Panc1 (cell line): ENCODE measurements around the gene STRA6. TPM values are rescaled to one million over a fixed set of nuclear protein-coding genes. Genes with fewer than 3 reads are reported as not detected.

ENCODE experiments used
- ATAC-seq: fragments of 200-7000 bp; cut with Tn5 transposase; 2 replicates; pipeline ENCODE4 v1.9.1; 2020; ENCODE audit warnings: mild to moderate bottlenecking, moderate library complexity
- BruUV-seq: library from RNA; stranded (reverse); fragments of 400-500 nt; replicated peaks from 2 replicates; lab custom pipeline; 2021; lab: Mats Ljungman, UMichigan
- CTCF ChIA-PET: fragments of 300-600 bp; sonication (Branson Sonifier 250); formaldehyde crosslinking; loops from one replicate; lab custom pipeline; 2022; ENCODE audit warnings: antibody characterized with exemption; lab: Charles Lee
- POLR2A ChIA-PET: fragments of 300-600 bp; sonication (Branson Sonifier 250); formaldehyde crosslinking; loops from one replicate; lab custom pipeline; 2022; ENCODE audit warnings: antibody characterized with exemption; lab: Charles Lee
- DNase-seq: peaks from one replicate; pipeline ENCODE4 v3.0.0-alpha.2; 2010; ENCODE audit warnings: low read depth, low spot score
- H3K27ac ChIP-seq: 2 replicates; pipeline ENCODE4 v1.5.1; 2011; ENCODE audit warnings: mild to moderate bottlenecking, low read length, inconsistent platforms
- H3K27me3 ChIP-seq: fragments of 200-500 bp; sonication (Bioruptor generic); 2 replicates; pipeline ENCODE4 v1.6.0; 2014; ENCODE audit warnings: low read length, inconsistent platforms; ENCODE audit not compliant: control insufficient read depth, insufficient read depth
- H3K36me3 ChIP-seq: fragments of 200-500 bp; sonication (Bioruptor generic); 2 replicates; pipeline ENCODE4 v1.5.1; 2014; ENCODE audit warnings: inconsistent platforms, mild to moderate bottlenecking, low read length, moderate library complexity; ENCODE audit not compliant: control insufficient read depth, insufficient read depth
- H3K4me1 ChIP-seq: 2 replicates; pipeline ENCODE4 v1.5.1; 2011; ENCODE audit warnings: inconsistent platforms, mild to moderate bottlenecking, low read length, moderate library complexity; ENCODE audit not compliant: control insufficient read depth, insufficient read depth
- H3K4me3 ChIP-seq, 2 experiments: 2 replicates each; pipeline ENCODE4 v1.5.1; 2011 to 2012; ENCODE audit warnings: low read depth in 2 of 2, low read length in 2 of 2, mild to moderate bottlenecking in 2 of 2, inconsistent platforms in 1 of 2, moderate library complexity in 1 of 2
- H3K9me3 ChIP-seq: fragments of 200-500 bp; sonication (Bioruptor generic); 2 replicates; pipeline ENCODE4 v1.5.1; 2014; ENCODE audit warnings: low read depth, mild to moderate bottlenecking, inconsistent platforms, low read length, moderate library complexity; ENCODE audit not compliant: control insufficient read depth, insufficient read depth
- CTCF ChIP-seq: fragments of 450-650 bp; IDR thresholded peaks from 2 replicates; pipeline ENCODE4 v1.5.1; 2017; ENCODE audit warnings: mild to moderate bottlenecking
- POLR2AphosphoS5 ChIP-seq: IDR thresholded peaks from 2 replicates; pipeline ENCODE4 v1.6.1; 2012; ENCODE audit warnings: mild to moderate bottlenecking, low read depth, low read length, moderate library complexity
- REST ChIP-seq, 2 experiments: IDR thresholded peaks; 2 replicates each; pipeline ENCODE4 v1.6.1; 2011 to 2012; ENCODE audit warnings: low read depth in 2 of 2, control low read depth in 1 of 2, low read length in 1 of 2, mild to moderate bottlenecking in 1 of 2, moderate library complexity in 1 of 2; ENCODE audit not compliant: insufficient read depth in 1 of 2
- SIN3A ChIP-seq: IDR thresholded peaks from 2 replicates; pipeline ENCODE4 v1.6.1; 2012; ENCODE audit warnings: low read depth, mild to moderate bottlenecking, low read length, moderate library complexity, borderline replicate concordance; ENCODE audit not compliant: insufficient read depth
- TCF7L2 ChIP-seq: IDR thresholded peaks from 2 replicates; pipeline ENCODE4 v1.6.1; 2011; ENCODE audit warnings: mild to moderate bottlenecking, low read depth, low read length, inconsistent platforms
- in situ Hi-C: cut with HindIII; loops from 2 replicates; pipeline ENCODE4 v1.10.0; 2016; ENCODE audit warnings: low sequenced_read_pairs, low pct_unique_long_range_greater_than_20kb
- intact Hi-C: fragments of 100-400 bp; cut with micrococcal nuclease; formaldehyde crosslinking; loops from one replicate; pipeline ENCODE4 v1.10.0; 2022; ENCODE audit not compliant: unreplicated experiment
- total RNA-seq: library from RNA; stranded (reverse); gene quantifications from one replicate; pipeline ENCODE4 v1.2.1, GENCODE V29; 2021; ENCODE audit not compliant: unreplicated experiment

Gene STRA6
- total RNA-seq, 1 experiment from 2014 or later = 1.1 TPM

GRCh38 chr15:74229686-74230085 is 27.1 kb upstream of the STRA6 start:
- H3K4me3 ChIP-seq = no peak overlapping the region
- H3K36me3 ChIP-seq = no peaks in the 10 kb centered on the region
- TF ChIP-seq CTCF = no peak
- no peak for TF ChIP-seq TCF7L2
- no peak for TF ChIP-seq REST (IDR thresholded peaks at IDR 0.05; ENCODE audit: insufficient read depth in 1 of 2, low read depth in 2 of 2, low read length in 1 of 2)
- no peaks in the 10 kb centered on the region for H3K27me3 ChIP-seq
- in situ Hi-C loops (no loop called here), intact Hi-C loops (no loop called here)
- POLR2A ChIA-PET = no interaction called here
- H3K9me3 ChIP-seq = no peaks in the 10 kb centered on the region
- H3K27ac ChIP-seq = no peak overlapping the region
- DNase-seq (no peak), ATAC-seq (no peak)
- no TSS peak for BruUV-seq
- peaks cover 3% of the 10 kb centered on the region; the same call in 1 of the 2 replicates for H3K4me1 ChIP-seq
- CTCF ChIA-PET = no interaction called here

GRCh38 chr15:74228723-74229081 is 26.1 kb upstream of the STRA6 start:
- DNase-seq (no peak), ATAC-seq (no peak)
- Histone ChIP-seq H3K36me3 (no peaks in the 10 kb centered on the region), H3K4me3 (no peak overlapping the region), H3K27ac (no peak overlapping the region), H3K9me3 (no peaks in the 10 kb centered on the region), H3K4me1 (no peaks in the 10 kb centered on the region), H3K27me3 (no peaks in the 10 kb centered on the region)
- no TSS peak for BruUV-seq
- ChIA-PET CTCF (no interaction called here), POLR2A (no interaction called here)
- TF ChIP-seq REST (IDR thresholded peaks at IDR 0.05; ENCODE audit: insufficient read depth in 1 of 2, low read depth in 2 of 2, low read length in 1 of 2) (no peak), CTCF (no peak), SIN3A (no peak), TCF7L2 (no peak), POLR2AphosphoS5 (no peak)
- intact Hi-C loops (no loop called here), in situ Hi-C loops (no loop called here)
